Heart left ventricle (tissue), 13 donors: ENCODE measurements around the gene NPR2.

ENCODE experiments used
- POLR2A ChIP-seq, 2 donors: fragments of 450-650 bp; IDR thresholded peaks; one replicate each; pipeline ENCODE4 v1.6.1; 2017; ENCODE audit warnings: antibody characterized with exemption in 2 of 2, mild to moderate bottlenecking in 2 of 2, moderate library complexity in 2 of 2
- TF ChIP-seq, protein P1 (sequence below), 12 donors: fragments of 200-600 bp; sonication (generic) in 4 of 12; IDR thresholded peaks; one replicate each; pipeline versions ENCODE4 v1.5.0 to v1.8.0; 2018 to 2022; ENCODE audit warnings: antibody characterized with exemption in 12 of 12, mild to moderate bottlenecking in 5 of 12
- donor health status: ischemic (EF 13 %, LVEDD 7.1; RV severe dilation, severe dysfunction).
- donor health status: DM: no; HTN: yes; CAD: no.
- donor health status: DM: no; HTN: no; CAD: no.
- donor health status: ischemic (EF 25% LVEDD 6.9; RV normal size, moderate dysfunction).
- donor health status: ischemic (EF 25% LVEDD 5.7; RV mildly dilated, moderate dysfunction).
- donor health status: ischemic (EF 35%, LVEDD 5.7; RV mildly dilated, moderate dysfunction).
- donor health status: nonischemic (EF 11% LVEDD 7.7; RV severe dilation, severe dysfunction).
- donor health status: DM: yes; HTN: yes; CAD: no.
- donor health status: PGD.
- donor health status: ischemic (EF 29% LVEDD 5.4; RV normal size, mild dysfunction).
- donor health status: nonischemic (EF 23%, LVEDD 6.1; RV moderate dilation, normal function).

DNA sequence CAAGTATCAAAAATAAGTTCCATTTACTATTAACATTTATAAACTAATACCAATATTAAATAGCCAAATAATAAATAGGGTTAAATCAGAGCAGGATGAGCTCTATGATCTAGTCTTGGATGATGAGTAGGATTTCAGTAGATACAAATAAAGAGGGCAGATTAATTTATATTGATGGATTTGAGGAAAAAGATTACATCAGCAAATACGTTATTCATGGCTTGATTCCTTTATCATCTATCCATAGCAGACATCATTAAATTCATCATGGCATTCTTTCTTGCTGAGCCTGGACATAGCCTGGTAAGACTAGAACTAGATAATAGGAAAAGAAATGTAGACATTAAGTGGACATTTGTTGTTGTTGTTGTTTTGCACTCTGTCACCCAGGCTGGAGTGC, 23.9 kb upstream of the NPR2 start:
- TF ChIP-seq, protein P1, sequence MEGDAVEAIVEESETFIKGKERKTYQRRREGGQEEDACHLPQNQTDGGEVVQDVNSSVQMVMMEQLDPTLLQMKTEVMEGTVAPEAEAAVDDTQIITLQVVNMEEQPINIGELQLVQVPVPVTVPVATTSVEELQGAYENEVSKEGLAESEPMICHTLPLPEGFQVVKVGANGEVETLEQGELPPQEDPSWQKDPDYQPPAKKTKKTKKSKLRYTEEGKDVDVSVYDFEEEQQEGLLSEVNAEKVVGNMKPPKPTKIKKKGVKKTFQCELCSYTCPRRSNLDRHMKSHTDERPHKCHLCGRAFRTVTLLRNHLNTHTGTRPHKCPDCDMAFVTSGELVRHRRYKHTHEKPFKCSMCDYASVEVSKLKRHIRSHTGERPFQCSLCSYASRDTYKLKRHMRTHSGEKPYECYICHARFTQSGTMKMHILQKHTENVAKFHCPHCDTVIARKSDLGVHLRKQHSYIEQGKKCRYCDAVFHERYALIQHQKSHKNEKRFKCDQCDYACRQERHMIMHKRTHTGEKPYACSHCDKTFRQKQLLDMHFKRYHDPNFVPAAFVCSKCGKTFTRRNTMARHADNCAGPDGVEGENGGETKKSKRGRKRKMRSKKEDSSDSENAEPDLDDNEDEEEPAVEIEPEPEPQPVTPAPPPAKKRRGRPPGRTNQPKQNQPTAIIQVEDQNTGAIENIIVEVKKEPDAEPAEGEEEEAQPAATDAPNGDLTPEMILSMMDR (IDR thresholded peaks at IDR 0.05) = no peak
- TF ChIP-seq POLR2A (IDR thresholded peaks at IDR 0.05) = no peak
